Activated naive CD8-positive, alpha-beta T cell treated with anti-CD3 and anti-CD28 coated beads, Interleukin-2, amount 50 U/mL, for 16 hours (primary cell): ENCODE results near the gene CNIH3.

Experiments
- DNase-seq: peaks from one replicate; pipeline ENCODE4 v3.0.0-alpha.2; 2020; ENCODE audit warnings: low read depth, low spot score

The CNIH3 gene

GRCh38 chr1:224773646-224774045 is 157.5 kb downstream of the CNIH3 start:
- DNase-seq: no peak

- no peak for DNase-seq
Observed at GRCh38 chr1:224774378-224774777, 158.3 kb downstream of the CNIH3 start.

GRCh38 chr1:224777180-224777579 is 161.1 kb downstream of the CNIH3 start:
- DNase-seq: no peak

- DNase-seq: no peak
Observed at GRCh38 chr1:224779536-224779935, 163.4 kb downstream of the CNIH3 start.

GRCh38 chr1:224780736-224781135 is 164.6 kb downstream of the CNIH3 start:
- DNase-seq: no peak

- DNase-seq: no peak
Observed at GRCh38 chr1:224781800-224782199, 165.7 kb downstream of the CNIH3 start.

GRCh38 chr1:224782281-224783000 is 166.3 kb downstream of the CNIH3 start:
- DNase-seq: no peak

GRCh38 chr1:224783006-224783651 is 167.0 kb downstream of the CNIH3 start:
- no peak for DNase-seq

- no peak for DNase-seq
Observed at GRCh38 chr1:224784265-224785039, 168.3 kb downstream of the CNIH3 start.

GRCh38 chr1:224785040-224785328 is 168.9 kb downstream of the CNIH3 start:
- no peak for DNase-seq

- DNase-seq: no peak
Observed at GRCh38 chr1:224785622-224786021, 169.5 kb downstream of the CNIH3 start.

- no peak for DNase-seq
Observed at GRCh38 chr1:224786533-224787250, 170.6 kb downstream of the CNIH3 start.

GRCh38 chr1:224789311-224789710 is 173.2 kb downstream of the CNIH3 start:
- no peak for DNase-seq
